Muscle of leg (tissue), 11 donors: ENCODE measurements around the gene EML2. TPM values are rescaled to one million over a fixed set of nuclear protein-coding genes. Genes with fewer than 3 reads are reported as not detected.

ENCODE experiments used
- DNase-seq: peaks from one replicate; pipeline ENCODE4 v3.0.0; 2013
- H3K27ac ChIP-seq: one replicate; pipeline ENCODE4 v1.5.1; 2013; ENCODE audit warnings: mild to moderate bottlenecking, low read length, control low read depth
- H3K27me3 ChIP-seq: one replicate; pipeline ENCODE4 v1.6.1; 2013; ENCODE audit warnings: low read length; ENCODE audit not compliant: control insufficient read depth, insufficient read depth
- H3K36me3 ChIP-seq: one replicate; pipeline ENCODE4 v1.6.1; 2013; ENCODE audit warnings: low read length; ENCODE audit not compliant: control insufficient read depth, insufficient read depth
- H3K4me1 ChIP-seq: one replicate; pipeline ENCODE4 v1.6.1; 2013; ENCODE audit warnings: low read length; ENCODE audit not compliant: control insufficient read depth, insufficient read depth
- H3K4me3 ChIP-seq: one replicate; pipeline ENCODE4 v1.5.1; 2013; ENCODE audit warnings: low read length, control low read depth
- H3K9me3 ChIP-seq: replicated peaks from 2 replicates; pipeline ENCODE4 v1.6.1; 2013; ENCODE audit warnings: low read depth, low read length; ENCODE audit not compliant: control insufficient read depth
- WGBS: methylation state at CpG from one replicate; pipeline ENCODE4 v1.1.5; 2013; ENCODE audit warnings: missing lambda C conversion rate; ENCODE audit not compliant: insufficient coverage; 5-methylcytosine and 5-hydroxymethylcytosine counted together
- polyA plus RNA-seq, 8 donors: library from polyadenylated mRNA; unstranded; fragments of 120-200 nt; gene quantifications; one replicate each; pipeline versions ENCODE4 v1.2.1 to v1.2.3, GENCODE V29; 2013; ENCODE audit warnings: inconsistent platforms in 1 of 8, low replicate concordance in 1 of 8; ENCODE audit not compliant: insufficient read length in 8 of 8, insufficient read depth in 1 of 8
- total RNA-seq: library from RNA; stranded (reverse); fragments of 120-200 nt; gene quantifications from one replicate; pipeline ENCODE4 v1.2.4, GENCODE V29; 2013

Gene EML2
- total and polyA plus RNA-seq, 9 donors = 7.9 to 13.2 (median 11.0) TPM

DNA sequence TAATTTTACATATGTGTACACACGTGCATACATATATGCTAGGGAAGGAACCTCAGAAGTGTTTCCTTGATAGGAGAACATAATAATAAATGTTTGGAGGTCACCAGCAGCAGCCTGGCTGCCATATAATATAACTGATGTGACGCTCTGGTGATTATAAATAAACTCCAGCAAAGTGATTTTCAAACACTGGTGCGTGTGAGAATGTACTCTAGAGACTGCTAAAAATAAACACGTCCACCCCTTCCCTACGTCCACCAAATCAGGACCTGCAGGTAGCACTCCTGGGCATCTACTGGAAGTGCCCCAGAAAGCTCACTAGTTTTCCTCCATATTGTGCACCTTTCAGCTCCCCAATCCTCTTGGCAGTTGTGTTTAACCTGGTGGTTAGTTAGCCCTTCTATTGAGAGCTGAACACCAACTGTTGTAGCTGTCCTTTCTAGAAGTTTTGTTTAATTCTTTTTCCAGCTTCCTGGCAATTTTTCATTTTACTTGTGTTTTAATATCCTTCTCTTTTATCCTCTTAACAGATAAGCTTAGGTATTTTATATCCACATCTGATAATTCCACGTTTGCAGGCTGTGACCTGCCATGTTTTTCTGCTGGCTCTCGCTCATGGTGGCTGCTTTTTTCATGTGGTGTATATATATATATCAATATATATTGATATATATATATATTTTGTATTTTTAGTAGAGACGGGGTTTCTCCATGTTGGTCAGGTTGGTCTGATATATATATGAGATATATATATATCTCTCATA, 67.6 kb downstream of the EML2 start:
- H3K4me3 ChIP-seq = no peak overlapping the region
- H3K27ac ChIP-seq = peak overlapping the region; percentile 47
- no peaks in the 10 kb centered on the region for H3K36me3 ChIP-seq
- H3K27me3 ChIP-seq = no peaks in the 10 kb centered on the region
- H3K4me1 ChIP-seq = peaks cover 9% of the 10 kb centered on the region
- DNase-seq = no peak
- WGBS = no CpG with 5 or more reads among the region's 8 CpGs
- H3K9me3 ChIP-seq = peaks cover 2% of the 10 kb centered on the region

DNA sequence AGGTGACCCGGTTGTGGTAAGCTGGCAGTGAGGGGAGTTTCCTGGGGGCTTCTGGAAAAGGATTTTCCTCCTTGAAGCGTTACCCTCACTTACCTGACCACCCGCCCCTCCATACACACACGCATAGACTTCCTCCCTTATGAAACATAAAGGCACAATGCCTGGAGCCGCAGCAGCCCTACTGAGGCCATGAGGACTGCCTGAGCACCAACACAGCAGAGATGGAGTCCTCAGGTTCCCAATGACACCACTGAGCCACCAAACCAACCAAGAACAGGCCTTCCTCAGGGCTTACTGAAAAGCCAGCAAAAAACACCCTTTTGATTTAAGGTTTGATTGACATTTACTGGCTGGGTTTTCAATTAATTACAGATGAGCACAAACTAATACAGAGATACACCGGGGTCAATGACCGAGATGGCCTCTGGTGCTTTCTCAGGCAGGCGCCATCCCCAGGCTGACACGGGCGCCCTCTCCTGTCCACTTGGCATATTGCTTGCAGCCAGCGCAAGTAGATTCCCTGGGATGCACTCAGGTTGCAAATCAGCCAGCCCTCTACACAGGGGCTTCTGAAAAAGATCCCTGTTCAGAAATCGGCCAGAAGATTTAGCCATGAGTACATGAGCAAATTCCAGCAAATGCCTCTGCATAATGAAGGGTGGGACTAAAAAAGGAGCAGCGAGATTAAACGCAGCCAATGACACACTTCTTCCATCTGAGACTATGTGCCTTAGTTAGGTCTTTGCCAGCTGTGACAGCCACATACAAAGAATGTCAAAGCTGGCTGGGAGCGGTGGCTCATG, 69.4 kb downstream of the EML2 start:
- Histone ChIP-seq H3K9me3 (peaks cover 2% of the 10 kb centered on the region), H3K4me1 (peaks cover 9% of the 10 kb centered on the region), H3K4me3 (no peak overlapping the region), H3K36me3 (no peaks in the 10 kb centered on the region), H3K27me3 (no peaks in the 10 kb centered on the region), H3K27ac (no peak overlapping the region)
- no peak for DNase-seq
- WGBS = 12% methylated on average over 5 of the region's 15 CpGs

DNA sequence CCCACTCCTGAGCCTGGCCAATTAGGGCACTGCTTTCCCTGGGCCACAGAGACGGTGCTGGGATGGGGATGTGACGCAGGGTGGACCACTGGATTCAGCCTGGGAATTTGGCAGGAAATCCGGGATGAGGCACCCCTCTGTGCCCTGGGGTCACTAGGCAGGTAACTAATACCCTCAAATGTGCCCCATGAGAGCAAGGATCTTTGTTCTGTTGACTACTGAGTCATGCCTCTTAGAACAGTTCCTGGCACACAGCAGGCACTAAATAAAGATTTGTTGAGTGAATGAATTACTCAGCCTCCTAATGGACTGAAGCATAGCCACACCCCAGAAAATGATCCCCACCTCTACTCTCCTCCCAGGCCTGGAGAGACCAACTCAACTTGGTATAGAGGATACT, 70.5 kb downstream of the EML2 start:
- H3K27ac ChIP-seq = peak overlapping the region; percentile 29
- no peaks in the 10 kb centered on the region for H3K36me3 ChIP-seq
- H3K27me3 ChIP-seq = no peaks in the 10 kb centered on the region
- peaks cover 7% of the 10 kb centered on the region for H3K4me1 ChIP-seq
- peaks cover 2% of the 10 kb centered on the region for H3K9me3 ChIP-seq
- WGBS = 75% methylated on average over 3 of the region's 3 CpGs
- no peak for DNase-seq
- no peak overlapping the region for H3K4me3 ChIP-seq

DNA sequence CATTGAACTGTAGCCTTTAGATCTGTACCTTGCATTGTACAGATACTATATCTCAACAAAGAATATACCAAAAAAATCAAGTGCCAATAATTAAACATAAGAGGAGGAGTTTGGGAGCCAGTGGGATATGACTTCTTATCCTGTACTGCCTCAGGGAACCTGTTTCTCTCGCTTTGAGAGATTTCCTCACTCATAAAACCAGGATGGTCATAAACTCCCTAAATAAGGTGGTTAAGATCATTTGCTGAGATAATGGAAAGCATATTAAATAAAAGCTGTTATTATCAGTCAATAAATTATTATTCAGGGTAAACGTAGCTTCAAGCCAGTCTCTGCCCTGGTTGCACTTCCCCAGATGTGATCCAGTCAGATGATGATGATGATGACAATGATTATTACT, 71.6 kb downstream of the EML2 start:
- DNase-seq = no peak
- no peaks in the 10 kb centered on the region for H3K36me3 ChIP-seq
- peaks cover 2% of the 10 kb centered on the region for H3K9me3 ChIP-seq
- peaks cover 7% of the 10 kb centered on the region for H3K4me1 ChIP-seq
- no peak overlapping the region for H3K27ac ChIP-seq
- WGBS = no CpG with 5 or more reads among the region's 2 CpGs
- no peak overlapping the region for H3K4me3 ChIP-seq
- H3K27me3 ChIP-seq = no peaks in the 10 kb centered on the region

DNA sequence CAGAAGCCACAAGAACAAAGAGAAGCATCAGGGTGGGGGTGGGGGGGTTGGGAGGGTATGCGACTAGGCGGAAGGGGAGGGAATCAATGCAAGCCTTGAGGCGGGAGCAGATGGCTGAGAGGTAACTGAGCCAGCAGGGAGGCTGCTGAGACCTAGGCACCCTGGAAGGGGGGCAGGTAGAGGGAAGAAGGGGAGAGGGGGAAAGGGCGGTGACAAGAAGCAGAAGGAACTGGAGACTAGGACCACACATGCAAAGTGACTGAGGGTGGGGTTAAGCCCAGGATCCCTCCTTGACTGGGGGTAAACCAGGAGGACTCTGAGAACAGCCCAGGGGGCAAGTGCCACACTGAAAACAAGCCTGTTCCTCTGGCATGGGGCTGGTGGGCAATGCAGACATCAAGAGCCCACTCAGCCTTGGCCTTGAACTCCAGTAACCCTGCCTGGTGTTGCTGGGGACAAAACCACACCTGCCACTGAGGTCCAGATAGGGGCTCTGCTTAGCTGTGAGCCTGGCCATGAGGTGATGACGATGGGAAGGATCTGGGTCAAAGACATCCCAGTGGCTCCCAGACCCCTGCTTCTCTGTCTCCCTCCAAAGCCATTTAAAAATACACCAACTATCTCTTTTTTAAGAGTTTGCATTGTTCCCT, 74.9 kb downstream of the EML2 start:
- no peaks in the 10 kb centered on the region for H3K36me3 ChIP-seq
- no peak for DNase-seq
- WGBS = 40% methylated on average over 4 of the region's 5 CpGs
- no peaks in the 10 kb centered on the region for H3K9me3 ChIP-seq
- H3K4me1 ChIP-seq = peaks cover 10% of the 10 kb centered on the region
- no peak overlapping the region for H3K27ac ChIP-seq
- H3K27me3 ChIP-seq = no peaks in the 10 kb centered on the region
- H3K4me3 ChIP-seq = no peak overlapping the region

DNA sequence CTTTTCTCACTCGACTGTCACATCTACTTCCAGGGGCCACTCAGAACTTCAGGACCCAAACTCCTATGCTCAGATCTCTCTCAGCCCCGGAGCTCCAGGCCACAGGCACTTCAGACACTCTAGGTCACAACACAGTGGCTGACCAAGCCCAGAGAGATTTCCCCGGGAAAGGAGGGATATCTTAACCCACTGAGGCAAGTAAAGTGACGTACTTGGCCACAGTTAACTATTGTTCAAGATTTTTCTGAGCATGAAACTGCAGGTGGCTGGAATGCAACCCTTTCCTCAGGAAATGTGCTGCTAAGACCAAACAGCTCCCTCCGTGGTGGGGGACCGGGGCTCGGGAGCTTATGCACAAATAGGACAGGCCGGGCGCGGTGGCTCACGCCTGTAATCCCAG, 78.5 kb downstream of the EML2 start:
- 53% methylated on average over 6 of the region's 11 CpGs for WGBS
- Histone ChIP-seq H3K4me1 (peaks cover 5% of the 10 kb centered on the region), H3K36me3 (no peaks in the 10 kb centered on the region), H3K9me3 (no peaks in the 10 kb centered on the region), H3K4me3 (no peak overlapping the region), H3K27me3 (no peaks in the 10 kb centered on the region), H3K27ac (peak overlapping the region; percentile 65)
- peak; percentile 15 for DNase-seq

DNA sequence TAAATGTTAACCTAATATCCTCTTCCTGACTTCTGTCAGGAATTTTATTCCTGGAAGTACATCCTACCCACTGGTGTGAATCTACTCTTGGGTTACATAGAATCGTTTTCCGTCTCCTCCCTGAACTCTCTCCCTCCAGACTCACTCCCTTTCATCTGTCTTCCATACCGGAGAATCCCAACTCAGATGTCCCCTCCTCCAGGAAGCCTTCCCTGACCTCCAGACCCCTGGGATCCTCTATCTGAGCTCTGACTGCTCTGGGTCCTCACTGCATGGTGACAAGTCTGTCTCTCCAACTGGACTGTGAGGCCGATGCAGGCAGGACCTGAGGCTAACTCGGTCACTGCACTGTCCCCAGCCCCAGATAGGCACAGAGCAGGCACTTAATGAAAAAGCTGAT, 79.2 kb downstream of the EML2 start:
- Histone ChIP-seq H3K27ac (no peak overlapping the region), H3K9me3 (no peaks in the 10 kb centered on the region), H3K27me3 (no peaks in the 10 kb centered on the region), H3K4me1 (peaks cover 5% of the 10 kb centered on the region), H3K4me3 (no peak overlapping the region), H3K36me3 (no peaks in the 10 kb centered on the region)
- no peak for DNase-seq
- 82% methylated on average over 5 of the region's 5 CpGs for WGBS

Other genes starting within 250 kb of the EML2 start
- 1.7 TPM for gene PPP1R13L, start 234.3 kb downstream of the EML2 start, total RNA-seq
- gene PPP1R13L, start 234.3 kb downstream of the EML2 start, polyA plus RNA-seq = 1 to 10 TPM; 2.7 to 8.4 (median 3.5) TPM
- gene POLR1G, start 232.8 kb downstream of the EML2 start, total RNA-seq = 7.7 TPM
- 1 to 10 TPM; 4.4 to 8.9 (median 6.2) TPM for gene POLR1G, start 232.8 kb downstream of the EML2 start, polyA plus RNA-seq
- gene ERCC1, start 215.5 kb downstream of the EML2 start, total RNA-seq = 98.8 TPM
- gene ERCC1, start 215.5 kb downstream of the EML2 start, polyA plus RNA-seq = 100 to 1,000 TPM in 2 of 8 donors, 10 to 100 TPM in 6; 81.8 to 110 (median 88.0) TPM
- gene FOSB, start 171.4 kb downstream of the EML2 start, total RNA-seq = 54.9 TPM
- 100 to 1,000 TPM in 3 of 8 donors, 10 to 100 TPM in 5; 16.7 to 194 (median 67.1) TPM for gene FOSB, start 171.4 kb downstream of the EML2 start, polyA plus RNA-seq
- gene RTN2, start 142.3 kb downstream of the EML2 start, total RNA-seq = 42.4 TPM
- 100 to 1,000 TPM in 6 of 8 donors, 10 to 100 TPM in 2; 80.0 to 148 (median 126) TPM for gene RTN2, start 142.3 kb downstream of the EML2 start, polyA plus RNA-seq
- gene PPM1N, start 141.0 kb downstream of the EML2 start, total RNA-seq = 0.18 TPM
- gene PPM1N, start 141.0 kb downstream of the EML2 start, polyA plus RNA-seq = under 1 TPM; 0.24 to 0.97 (median 0.61) TPM
- 37.4 TPM for gene VASP, start 131.9 kb downstream of the EML2 start, total RNA-seq
- 10 to 100 TPM; 48.9 to 59.4 (median 53.3) TPM for gene VASP, start 131.9 kb downstream of the EML2 start, polyA plus RNA-seq
- gene OPA3, start 54.6 kb downstream of the EML2 start, total RNA-seq = 3.2 TPM
- gene OPA3, start 54.6 kb downstream of the EML2 start, polyA plus RNA-seq = 1 to 10 TPM; 5.6 to 8.6 (median 7.3) TPM
- 0.44 TPM for gene GPR4, start 37.2 kb downstream of the EML2 start, total RNA-seq
- 1 to 10 TPM; 1.5 to 3.2 (median 2.2) TPM for gene GPR4, start 37.2 kb downstream of the EML2 start, polyA plus RNA-seq
- 0.09 TPM for gene GIPR, start 28.8 kb upstream of the EML2 start, total RNA-seq
- 1 to 10 TPM in 1 of 8 donors, under 1 TPM in 6, not detected in 1; 0.04 to 1.8 (median 0.32) TPM for gene GIPR, start 28.8 kb upstream of the EML2 start, polyA plus RNA-seq
- gene SNRPD2, start 52.6 kb upstream of the EML2 start, total RNA-seq = 446 TPM
- 100 to 1,000 TPM; 253 to 349 (median 288) TPM for gene SNRPD2, start 52.6 kb upstream of the EML2 start, polyA plus RNA-seq
- gene QPCTL, start 53.3 kb upstream of the EML2 start, total RNA-seq = 2.2 TPM
- 1 to 10 TPM; 2.8 to 6.8 (median 3.9) TPM for gene QPCTL, start 53.3 kb upstream of the EML2 start, polyA plus RNA-seq
- gene FBXO46, start 91.5 kb upstream of the EML2 start, total RNA-seq = 7.3 TPM
- 10 to 100 TPM in 6 of 8 donors, 1 to 10 TPM in 2; 7.5 to 16.1 (median 12.7) TPM for gene FBXO46, start 91.5 kb upstream of the EML2 start, polyA plus RNA-seq
- not detected for gene MEIOSIN, start 94.0 kb upstream of the EML2 start, total RNA-seq
- under 1 TPM in 1 of 8 donors, not detected in 7; 0.04 TPM for gene MEIOSIN, start 94.0 kb upstream of the EML2 start, polyA plus RNA-seq
- 14.9 TPM for gene SIX5, start 129.9 kb upstream of the EML2 start, total RNA-seq
- 10 to 100 TPM; 16.7 to 31.9 (median 25.3) TPM for gene SIX5, start 129.9 kb upstream of the EML2 start, polyA plus RNA-seq
- gene DMPK, start 143.1 kb upstream of the EML2 start, total RNA-seq = 158 TPM
- 100 to 1,000 TPM; 236 to 390 (median 333) TPM for gene DMPK, start 143.1 kb upstream of the EML2 start, polyA plus RNA-seq
- gene DMWD, start 153.4 kb upstream of the EML2 start, total RNA-seq = 29.1 TPM
- gene DMWD, start 153.4 kb upstream of the EML2 start, polyA plus RNA-seq = 10 to 100 TPM; 32.6 to 57.1 (median 45.0) TPM
- gene RSPH6A, start 175.9 kb upstream of the EML2 start, total RNA-seq = 0.09 TPM
- gene RSPH6A, start 175.9 kb upstream of the EML2 start, polyA plus RNA-seq = under 1 TPM in 2 of 8 donors, not detected in 6; 0.05 to 0.11 TPM
- gene SYMPK, start 223.8 kb upstream of the EML2 start, total RNA-seq = 25.8 TPM
- 10 to 100 TPM; 32.5 to 44.0 (median 38.8) TPM for gene SYMPK, start 223.8 kb upstream of the EML2 start, polyA plus RNA-seq
- gene FOXA3, start 224.9 kb upstream of the EML2 start, total RNA-seq = not detected
- gene FOXA3, start 224.9 kb upstream of the EML2 start, polyA plus RNA-seq = under 1 TPM in 3 of 8 donors, not detected in 5; 0.09 to 0.41 (median 0.12) TPM
- gene IRF2BP1, start 246.7 kb upstream of the EML2 start, total RNA-seq = 17.5 TPM
- 10 to 100 TPM; 16.4 to 21.8 (median 19.4) TPM for gene IRF2BP1, start 246.7 kb upstream of the EML2 start, polyA plus RNA-seq